ENCODE measurements around the gene VIPAS39. TPM values are rescaled to one million over a fixed set of nuclear protein-coding genes. Genes with fewer than 3 reads are reported as not detected.

VIPAS39 gene
- total and polyA plus RNA-seq, 2 of the 13 experiments (the other 11 are each of a cell fraction or from before 2014, with no cell fraction given): 13.3 to 21.5 TPM

- ATAC-seq: peak; percentile 53
- CTCF ChIA-PET (ENCODE audit: low intra/inter-chr PET ratio, low total read pairs): no interaction called here
- POLR2A ChIA-PET: interaction anchor here (0.7 to 2.0 kb wide), 5 partner anchors 9 to 31 kb away, joined by 3 to 9 read pairs (median 4); partner anchors contain the start of genes AHSA1, ISM2 and VIPAS39
Observed at GRCh38 chr14:77469539-77469938, 12.1 kb upstream of the VIPAS39 start.

DNA sequence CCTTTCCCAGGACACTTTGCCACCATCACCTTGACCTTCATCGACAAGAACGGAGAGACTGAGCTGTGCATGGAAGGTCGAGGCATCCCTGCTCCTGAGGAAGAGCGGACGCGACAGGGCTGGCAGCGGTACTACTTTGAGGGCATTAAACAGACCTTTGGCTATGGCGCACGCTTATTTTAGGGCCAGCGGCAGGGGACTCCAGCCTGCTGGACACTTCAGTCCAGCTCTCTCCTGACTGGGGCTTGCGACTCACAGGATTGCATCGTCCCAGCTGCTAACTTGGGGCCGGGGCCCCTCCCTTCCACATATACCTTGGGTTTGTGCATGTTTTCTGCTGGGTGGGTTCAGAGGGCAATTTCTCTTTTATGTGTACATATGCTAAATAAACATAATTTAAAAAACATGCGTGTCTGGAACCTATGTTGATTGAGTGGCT lies 11.7 kb upstream of the VIPAS39 start:
- BruUV-seq (replicated peaks): no TSS peak
- Histone ChIP-seq H3K4me2 (ENCODE audit: low read depth, low read length) (no peak overlapping the region), H3K9me3 (ENCODE audit: low read length) (no peaks in the 10 kb centered on the region), H3K27ac (ENCODE audit: extremely low read length, insufficient read depth, low read length) (peak overlapping the region; percentile 49), H3K27me3 (ENCODE audit: control insufficient read depth in 1 of 2, insufficient read depth in 2 of 2, low read length in 2 of 2) (no peaks in the 10 kb centered on the region), H2AFZ (ENCODE audit: low read length) (no peak overlapping the region), H3K36me3 (replicated peaks in 1 of 2; ENCODE audit: control insufficient read depth in 1 of 2, insufficient read depth in 2 of 2, low read length in 2 of 2) (peaks cover 13 to 45% of the 10 kb centered on the region in 2 experiments), H3K9ac (ENCODE audit: insufficient read depth, low read depth, low read length) (no peak overlapping the region), H3K4me1 (ENCODE audit: insufficient read depth, low read length) (peaks cover 24% of the 10 kb centered on the region), H3K4me3 (replicated peaks in 1 of 3; ENCODE audit: insufficient read depth in 1 of 3, low read depth in 2 of 3, low read length in 3 of 3) (no peak overlapping the region), H4K20me1 (ENCODE audit: insufficient read depth, low read length) (no peaks in the 10 kb centered on the region; the same call in 1 of the 2 replicates), H3K79me2 (ENCODE audit: insufficient read depth, low read length) (no peaks in the 10 kb centered on the region)
- ChIA-PET CTCF (ENCODE audit: low intra/inter-chr PET ratio, low total read pairs) (interaction anchor here (1.9 kb wide), 1 partner anchor 10 kb away, joined by 4 read pairs; no protein-coding TSS in a partner anchor), POLR2A (interaction anchor here (0.7 to 2.0 kb wide), 5 partner anchors 9 to 31 kb away, joined by 3 to 9 read pairs (median 4); partner anchors contain the start of genes AHSA1, ISM2 and VIPAS39)
- peak; percentile 38 for DNase-seq (ENCODE audit: low spot score)
- peak; percentile 74 for ATAC-seq
- 72% methylated on average over 5 of the region's 14 CpGs for WGBS (ENCODE audit: low lambda C conversion rate)
- intact Hi-C loops (cut with micrococcal nuclease; ENCODE audit: unreplicated experiment): no loop called here
- no peak for FAIRE-seq
- in situ Hi-C loops (cut with HindIII; ENCODE audit: extremely low pct_ligation_motif_present, low pct_unique_long_range_greater_than_20kb): no loop called here
- TF ChIP-seq GATAD2A (CRISPR knock-in tag; IDR thresholded peaks at IDR 0.05) (peak; percentile 39; the same call in 1 of the 2 replicates), CEBPG (CRISPR knock-in tag; IDR thresholded peaks at IDR 0.05) (peak; percentile 68), CEBPB (IDR thresholded peaks at IDR 0.05; ENCODE audit: borderline replicate concordance, low read depth, low read length) (peak; percentile 30; the same call in 1 of the 2 replicates), ZNF264 (CRISPR knock-in tag; IDR thresholded peaks at IDR 0.05) (peak; percentile 49; the same call in 1 of the 2 replicates), TFAP4 (IDR thresholded peaks at IDR 0.05; ENCODE audit: borderline replicate concordance, low read depth) (peak; percentile 44; the same call in 1 of the 2 replicates), ATF7 (IDR thresholded peaks at IDR 0.05) (0 out of 2 replicates have a peak, but pooled peaks have one; percentile 32), ATF7 (CRISPR knock-in tag; IDR thresholded peaks at IDR 0.05) (no peak)
- TF ChIP-seq, protein P1, sequence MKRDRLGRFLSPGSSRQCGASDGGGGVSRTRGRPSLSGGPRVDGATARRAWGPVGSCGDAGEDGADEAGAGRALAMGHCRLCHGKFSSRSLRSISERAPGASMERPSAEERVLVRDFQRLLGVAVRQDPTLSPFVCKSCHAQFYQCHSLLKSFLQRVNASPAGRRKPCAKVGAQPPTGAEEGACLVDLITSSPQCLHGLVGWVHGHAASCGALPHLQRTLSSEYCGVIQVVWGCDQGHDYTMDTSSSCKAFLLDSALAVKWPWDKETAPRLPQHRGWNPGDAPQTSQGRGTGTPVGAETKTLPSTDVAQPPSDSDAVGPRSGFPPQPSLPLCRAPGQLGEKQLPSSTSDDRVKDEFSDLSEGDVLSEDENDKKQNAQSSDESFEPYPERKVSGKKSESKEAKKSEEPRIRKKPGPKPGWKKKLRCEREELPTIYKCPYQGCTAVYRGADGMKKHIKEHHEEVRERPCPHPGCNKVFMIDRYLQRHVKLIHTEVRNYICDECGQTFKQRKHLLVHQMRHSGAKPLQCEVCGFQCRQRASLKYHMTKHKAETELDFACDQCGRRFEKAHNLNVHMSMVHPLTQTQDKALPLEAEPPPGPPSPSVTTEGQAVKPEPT (CRISPR knock-in tag; IDR thresholded peaks at IDR 0.05; ENCODE audit: low read depth): no peak
- TF ChIP-seq, protein P2, sequence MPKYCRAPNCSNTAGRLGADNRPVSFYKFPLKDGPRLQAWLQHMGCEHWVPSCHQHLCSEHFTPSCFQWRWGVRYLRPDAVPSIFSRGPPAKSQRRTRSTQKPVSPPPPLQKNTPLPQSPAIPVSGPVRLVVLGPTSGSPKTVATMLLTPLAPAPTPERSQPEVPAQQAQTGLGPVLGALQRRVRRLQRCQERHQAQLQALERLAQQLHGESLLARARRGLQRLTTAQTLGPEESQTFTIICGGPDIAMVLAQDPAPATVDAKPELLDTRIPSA (CRISPR knock-in tag; IDR thresholded peaks at IDR 0.05; ENCODE audit: borderline replicate concordance): no peak

More at GRCh38 chr14:77469539-77469938, 12.1 kb upstream of the VIPAS39 start:
- Histone ChIP-seq H3K27me3 (ENCODE audit: control insufficient read depth in 1 of 2, insufficient read depth in 2 of 2, low read length in 2 of 2) (no peaks in the 10 kb centered on the region), H4K20me1 (ENCODE audit: insufficient read depth, low read length) (no peaks in the 10 kb centered on the region; the same call in 1 of the 2 replicates), H3K9me3 (ENCODE audit: low read length) (no peaks in the 10 kb centered on the region), H3K27ac (ENCODE audit: extremely low read length, insufficient read depth, low read length) (peak overlapping the region; percentile 49), H3K36me3 (replicated peaks in 1 of 2; ENCODE audit: control insufficient read depth in 1 of 2, insufficient read depth in 2 of 2, low read length in 2 of 2) (peaks cover 15 to 45% of the 10 kb centered on the region in 2 experiments), H3K79me2 (ENCODE audit: insufficient read depth, low read length) (no peaks in the 10 kb centered on the region), H2AFZ (ENCODE audit: low read length) (no peak overlapping the region), H3K9ac (ENCODE audit: insufficient read depth, low read depth, low read length) (no peak overlapping the region), H3K4me3 (replicated peaks in 1 of 3; ENCODE audit: insufficient read depth in 1 of 3, low read depth in 2 of 3, low read length in 3 of 3) (no peak overlapping the region), H3K4me1 (ENCODE audit: insufficient read depth, low read length) (peaks cover 24% of the 10 kb centered on the region), H3K4me2 (ENCODE audit: low read depth, low read length) (no peak overlapping the region)
- FAIRE-seq: no peak
- in situ Hi-C loops (cut with HindIII; ENCODE audit: extremely low pct_ligation_motif_present, low pct_unique_long_range_greater_than_20kb): no loop called here
- WGBS (ENCODE audit: low lambda C conversion rate): 100% methylated on average over 1 of the region's 1 CpG
- intact Hi-C loops (cut with micrococcal nuclease; ENCODE audit: unreplicated experiment): no loop called here
- DNase-seq (ENCODE audit: low spot score): no peak
- no TSS peak for BruUV-seq (replicated peaks)
- TF ChIP-seq RBM22 (optimal IDR thresholded peaks at IDR 0.05; ENCODE audit: low read length) (peak; percentile 72), ZSCAN5A (CRISPR knock-in tag; IDR thresholded peaks at IDR 0.05; ENCODE audit: borderline replicate concordance) (no peak), POLR2A (IDR thresholded peaks at IDR 0.05; ENCODE audit: insufficient read depth in 1 of 2, low read depth in 2 of 2, low read length in 2 of 2) (0 out of 4 replicates have a peak, but pooled peaks of 1 of the 2 experiments have one; percentile 32), SIN3B (IDR thresholded peaks at IDR 0.05; ENCODE audit: low read length) (no peak), POLR2AphosphoS5 (IDR thresholded peaks at IDR 0.05; ENCODE audit: low read depth, low read length) (peak; percentile 13; the same call in 1 of the 2 replicates)
